Mesodermal cell (in vitro differentiated cells): ENCODE data around the gene COL4A3.
A peak's percentile ranks its signal among the peaks of the same experiment; 100 is the strongest.

Source experiments
- H3K27ac ChIP-seq: 2 replicates; pipeline ENCODE4 v1.7.0; 2013; ENCODE audit warnings: mild to moderate bottlenecking, low read depth, low read length, moderate library complexity; ENCODE audit not compliant: severe bottlenecking
- H3K36me3 ChIP-seq: 2 replicates; pipeline ENCODE4 v1.7.1; 2013; ENCODE audit warnings: mild to moderate bottlenecking, low read length, moderate library complexity; ENCODE audit not compliant: control insufficient read depth, insufficient read depth
- H3K4me1 ChIP-seq: one replicate; pipeline ENCODE4 v1.7.1; 2013; ENCODE audit warnings: mild to moderate bottlenecking, low read length; ENCODE audit not compliant: insufficient read depth, control insufficient read depth, poor library complexity, severe bottlenecking
- H3K4me3 ChIP-seq: 2 replicates; pipeline ENCODE4 v1.7.0; 2013; ENCODE audit warnings: low read length, control low read depth, mild to moderate bottlenecking; ENCODE audit not compliant: insufficient read depth, poor library complexity, severe bottlenecking; ENCODE audit errors: extremely low read depth
- H3K9me3 ChIP-seq: 2 replicates; pipeline ENCODE4 v1.7.1; 2013; ENCODE audit warnings: mild to moderate bottlenecking, low read length, moderate library complexity; ENCODE audit not compliant: control insufficient read depth
- WGBS, 2 experiments: methylation state at CpG; one replicate each; pipeline ENCODE4 v1.1.5; 2013; ENCODE audit warnings: missing lambda C conversion rate in 2 of 2; ENCODE audit not compliant: insufficient coverage in 2 of 2; 5-methylcytosine and 5-hydroxymethylcytosine counted together

COL4A3 gene

DNA sequence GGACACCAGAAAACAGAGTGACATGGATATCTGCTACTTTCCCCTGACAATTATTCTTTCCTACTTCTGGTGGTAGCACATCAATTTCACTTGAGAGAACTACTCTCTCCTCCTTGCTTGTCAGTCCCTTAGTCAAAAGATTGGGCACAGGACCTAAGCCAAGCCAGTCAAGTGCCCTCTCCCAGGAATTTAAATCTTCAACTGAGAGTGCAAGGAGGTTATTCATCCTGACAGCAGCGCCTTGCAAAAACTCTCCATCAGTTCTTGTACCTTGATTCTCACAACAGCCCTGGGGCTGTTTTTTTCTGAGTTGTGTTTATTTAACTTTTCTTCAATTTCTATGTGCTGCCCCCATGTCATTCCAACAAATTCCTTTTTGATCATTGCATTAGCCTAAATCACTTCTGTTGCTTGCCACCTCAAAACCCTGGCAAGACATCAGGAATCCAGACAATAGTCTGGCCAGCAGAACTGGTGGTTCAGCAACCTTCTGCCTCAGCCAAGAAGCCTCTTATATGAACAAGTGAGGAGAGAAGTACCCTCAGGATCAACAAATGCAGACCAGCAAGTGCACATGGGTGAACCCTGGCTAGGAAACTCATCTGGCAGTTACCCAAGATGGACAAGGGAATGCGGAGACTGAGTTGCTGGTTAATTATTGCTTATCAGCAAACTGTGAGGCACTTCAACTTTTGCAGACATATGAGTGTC lies 19.4 kb downstream of the COL4A3 start:
- 86 to 92% methylated on average over 1 to 2 of the region's 2 CpGs for WGBS, 2 experiments
- no peak overlapping the region for H3K27ac ChIP-seq
- H3K9me3 ChIP-seq = no peaks in the 10 kb centered on the region
- peaks cover 10% of the 10 kb centered on the region for H3K4me1 ChIP-seq
- no peaks in the 10 kb centered on the region for H3K36me3 ChIP-seq
- H3K4me3 ChIP-seq = no peak overlapping the region

DNA sequence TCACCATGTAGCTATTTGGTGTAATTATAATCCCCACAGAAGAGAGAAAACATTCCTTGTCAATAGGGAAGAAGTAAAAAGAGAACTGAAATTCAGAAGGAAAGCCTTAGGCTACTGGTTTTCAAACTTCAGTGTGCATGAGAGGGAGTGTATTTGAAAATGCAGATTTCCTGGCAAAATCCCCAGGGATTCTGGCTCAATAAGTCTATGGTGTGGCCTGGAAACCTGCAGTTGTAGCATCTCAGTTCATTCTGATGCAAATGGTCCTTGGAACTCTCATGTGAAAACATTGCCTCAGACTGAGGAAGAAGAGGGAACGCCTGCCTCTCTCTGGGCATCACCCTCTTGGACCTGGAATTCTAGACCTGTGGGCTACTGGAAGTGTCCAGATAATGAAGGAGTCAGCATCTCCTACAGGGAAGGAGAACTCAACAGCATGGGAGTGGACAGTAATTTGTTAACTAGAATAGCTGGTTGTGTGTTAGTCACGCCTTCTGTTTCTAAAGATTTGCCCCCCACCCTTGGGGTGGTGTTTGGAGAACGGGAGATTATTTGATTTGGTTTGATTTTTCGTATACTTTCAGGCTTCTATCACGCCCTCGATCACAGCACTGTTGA lies 21.3 kb downstream of the COL4A3 start:
- H3K4me3 ChIP-seq = no peak overlapping the region
- 90% methylated on average over 6 of the region's 6 CpGs; no CpG with 5 or more reads in 1 of the 2 experiments for WGBS, 2 experiments
- H3K36me3 ChIP-seq = no peaks in the 10 kb centered on the region
- no peak overlapping the region for H3K27ac ChIP-seq
- peaks cover 17% of the 10 kb centered on the region for H3K4me1 ChIP-seq
- no peaks in the 10 kb centered on the region for H3K9me3 ChIP-seq

DNA sequence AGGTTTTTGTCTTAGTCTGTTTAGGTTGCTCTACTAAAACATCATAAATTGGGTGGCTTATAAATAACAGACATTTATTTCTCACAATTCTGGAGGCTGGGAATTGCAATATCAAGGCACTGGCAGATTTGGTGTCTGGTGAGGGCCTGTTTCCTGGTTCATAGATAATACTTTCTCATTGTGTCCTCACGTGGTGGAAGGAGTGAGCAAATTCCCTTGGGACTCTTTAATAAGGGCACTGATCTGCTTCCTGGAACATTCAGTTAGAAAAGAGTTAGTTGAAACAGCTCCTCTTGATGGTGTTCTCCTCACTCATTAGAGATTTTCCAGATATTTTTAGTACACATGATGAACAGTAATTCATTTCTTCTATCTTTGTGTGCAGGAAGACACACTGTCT lies 22.3 kb downstream of the COL4A3 start:
- WGBS, 2 experiments = 78% methylated on average over 1 of the region's 1 CpG; no CpG with 5 or more reads in 1 of the 2 experiments

DNA sequence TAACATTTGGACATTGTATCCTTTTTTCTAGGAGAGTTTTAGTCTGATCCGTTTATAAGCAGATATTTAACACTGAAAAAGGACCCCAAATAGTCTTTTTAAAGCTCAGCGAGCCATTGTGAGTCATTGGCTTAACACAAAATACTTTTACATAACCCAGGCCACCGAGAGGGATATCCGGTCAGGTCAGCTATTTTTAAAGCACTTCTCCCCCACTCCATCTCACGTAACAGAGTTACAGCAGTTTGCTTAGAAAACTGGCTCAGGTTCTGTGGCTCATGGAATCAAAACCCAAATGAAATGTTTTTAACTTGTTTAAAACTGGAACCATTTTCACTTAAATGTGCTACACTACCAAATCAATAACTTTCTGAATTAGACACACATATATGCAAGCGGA lies 23.9 kb downstream of the COL4A3 start:
- H3K9me3 ChIP-seq = no peaks in the 10 kb centered on the region
- H3K4me3 ChIP-seq = no peak overlapping the region
- H3K4me1 ChIP-seq = peaks cover 17% of the 10 kb centered on the region
- WGBS, 2 experiments = 28 to 29% methylated on average over 4 of the region's 6 CpGs
- peak overlapping the region; percentile 19 for H3K27ac ChIP-seq
- no peaks in the 10 kb centered on the region for H3K36me3 ChIP-seq

More for the DNA sequence above, 22.3 kb downstream of the COL4A3 start:
- no peaks in the 10 kb centered on the region for H3K9me3 ChIP-seq
- H3K4me1 ChIP-seq = peaks cover 17% of the 10 kb centered on the region
- H3K4me3 ChIP-seq = no peak overlapping the region
- no peak overlapping the region for H3K27ac ChIP-seq
- H3K36me3 ChIP-seq = no peaks in the 10 kb centered on the region

DNA sequence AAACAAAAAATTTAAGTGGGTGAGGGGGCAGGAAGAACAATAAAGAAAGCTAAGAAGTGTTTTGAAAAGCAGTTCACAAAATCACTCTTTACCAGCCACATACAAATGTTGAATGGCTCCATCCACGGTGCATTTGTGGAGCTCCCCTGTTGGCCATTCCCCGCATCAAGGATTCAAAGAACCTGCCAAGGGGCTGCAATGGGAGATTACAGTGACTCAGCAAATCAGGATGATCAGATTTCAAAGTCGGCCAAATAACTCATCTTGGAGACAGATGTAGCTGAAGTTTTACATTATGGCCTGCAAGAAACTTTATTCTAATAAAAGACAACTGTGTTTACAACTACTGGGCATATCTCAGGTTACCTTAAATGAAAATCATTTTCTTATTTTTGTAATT lies 26.9 kb downstream of the COL4A3 start:
- no peak overlapping the region for H3K27ac ChIP-seq
- peaks cover 17% of the 10 kb centered on the region for H3K4me1 ChIP-seq
- no peak overlapping the region for H3K4me3 ChIP-seq
- H3K9me3 ChIP-seq = no peaks in the 10 kb centered on the region
- no peaks in the 10 kb centered on the region for H3K36me3 ChIP-seq
- WGBS, 2 experiments = 57 to 70% methylated on average over 2 to 3 of the region's 3 CpGs

DNA sequence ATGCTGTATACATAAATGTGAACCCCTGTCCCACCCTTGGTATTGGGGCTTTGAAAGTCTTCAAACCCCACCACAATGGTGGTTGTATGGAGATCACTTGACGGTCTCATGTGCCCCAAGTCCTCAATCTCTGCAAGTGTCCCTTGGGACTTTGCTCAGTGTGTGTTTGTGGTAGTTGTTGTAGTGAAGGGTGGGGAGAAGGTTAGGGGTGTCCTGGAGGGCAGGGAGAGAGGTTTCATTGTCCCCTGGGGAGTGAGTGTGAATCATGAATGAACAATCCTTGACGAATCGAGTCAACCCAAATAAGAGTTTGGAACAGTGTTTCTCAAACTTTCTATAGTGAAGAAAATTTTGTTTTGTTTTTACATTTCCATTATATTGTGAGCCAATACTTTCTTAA lies 28.1 kb downstream of the COL4A3 start:
- 100% methylated on average over 1 of the region's 3 CpGs; no CpG with 5 or more reads in 1 of the 2 experiments for WGBS, 2 experiments
- Histone ChIP-seq H3K4me1 (peaks cover 14% of the 10 kb centered on the region), H3K27ac (no peak overlapping the region), H3K4me3 (no peak overlapping the region), H3K9me3 (no peaks in the 10 kb centered on the region), H3K36me3 (no peaks in the 10 kb centered on the region)

DNA sequence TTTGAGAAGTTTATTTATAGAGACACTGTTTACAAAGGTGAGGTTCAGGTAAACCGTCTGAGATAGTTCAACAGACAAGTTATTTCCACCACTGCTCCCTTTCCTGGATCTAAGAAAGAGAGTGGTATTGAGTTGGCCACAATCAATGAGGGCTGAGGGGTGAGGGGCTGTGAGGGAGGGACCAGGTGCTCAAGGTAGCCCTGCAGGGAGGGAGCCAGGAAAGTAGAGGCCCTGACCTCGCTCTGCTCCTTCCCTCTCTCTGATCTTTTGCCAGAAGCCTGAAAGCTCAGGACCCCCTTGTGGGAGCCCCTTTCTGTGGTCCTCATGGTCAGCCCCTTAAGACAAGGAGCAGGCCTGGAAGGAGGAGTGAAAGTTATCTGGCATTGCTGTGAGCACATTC lies 29.8 kb downstream of the COL4A3 start:
- no peak overlapping the region for H3K4me3 ChIP-seq
- no peaks in the 10 kb centered on the region for H3K9me3 ChIP-seq
- WGBS, 2 experiments = 70% methylated on average over 1 of the region's 2 CpGs; no CpG with 5 or more reads in 1 of the 2 experiments
- peaks cover 2% of the 10 kb centered on the region for H3K4me1 ChIP-seq
- no peaks in the 10 kb centered on the region for H3K36me3 ChIP-seq
- no peak overlapping the region for H3K27ac ChIP-seq

DNA sequence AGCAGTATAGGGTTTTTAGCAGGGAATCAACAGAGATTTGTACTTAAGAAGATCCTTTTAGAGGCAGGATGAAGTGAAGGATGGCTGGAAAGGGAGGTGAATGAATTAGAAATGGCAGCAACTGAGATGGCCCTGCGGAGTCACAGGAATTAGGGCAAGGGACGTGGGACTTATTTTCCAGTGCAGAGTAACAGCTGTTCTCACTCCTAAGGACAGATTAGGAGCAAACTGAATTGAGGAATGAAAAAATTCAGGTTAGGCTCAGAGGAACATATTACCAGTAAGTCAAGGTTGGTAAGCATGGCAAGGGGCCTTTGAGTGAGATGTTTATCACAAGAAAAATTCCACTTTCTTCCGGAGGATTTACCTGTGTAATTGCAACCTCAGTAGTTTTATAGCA lies 34.4 kb downstream of the COL4A3 start:
- WGBS, 2 experiments = 88 to 100% methylated on average over 2 of the region's 3 CpGs
- Histone ChIP-seq H3K36me3 (no peaks in the 10 kb centered on the region), H3K4me3 (no peak overlapping the region), H3K9me3 (no peaks in the 10 kb centered on the region), H3K4me1 (no peaks in the 10 kb centered on the region), H3K27ac (no peak overlapping the region)

DNA sequence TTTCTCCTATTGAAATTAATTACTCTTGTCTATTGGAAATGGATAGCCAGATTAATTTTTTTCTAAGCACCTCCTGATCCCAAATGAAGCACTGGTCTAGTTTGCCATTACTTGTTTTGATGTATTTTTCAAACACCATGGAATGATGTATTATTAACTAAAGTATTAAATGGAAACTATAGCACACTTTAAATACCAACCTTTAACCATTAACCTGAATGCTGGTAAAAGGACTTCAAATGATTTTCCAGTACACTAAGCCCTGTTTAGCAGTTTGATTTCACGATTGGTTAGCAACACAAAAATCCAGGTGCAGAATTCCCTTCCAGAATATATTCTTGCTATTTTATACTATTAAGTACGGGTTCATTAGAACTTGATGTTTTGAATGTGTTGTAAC lies 37.3 kb downstream of the COL4A3 start:
- WGBS, 2 experiments = no CpG with 5 or more reads among the region's 2 CpGs
- Histone ChIP-seq H3K4me3 (no peak overlapping the region), H3K9me3 (no peaks in the 10 kb centered on the region)

DNA sequence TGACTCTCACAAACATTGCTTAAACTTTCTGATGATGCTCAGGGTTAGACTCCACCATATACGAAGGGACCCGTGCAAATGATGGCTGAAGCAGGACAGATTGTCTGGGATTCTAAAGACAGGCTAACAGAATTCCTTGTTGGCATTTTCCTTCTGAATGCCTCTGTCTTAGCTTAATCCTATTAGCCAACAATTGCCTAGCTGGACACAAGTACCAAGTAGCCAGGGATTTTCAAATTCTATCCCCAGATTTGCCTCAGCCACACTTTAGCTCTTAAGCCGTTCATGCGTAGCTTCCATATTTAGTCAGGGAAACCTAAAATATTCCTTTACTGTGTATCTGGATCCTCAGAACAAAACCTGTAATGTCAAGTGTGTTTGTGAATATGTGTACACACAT lies 40.0 kb downstream of the COL4A3 start:
- H3K36me3 ChIP-seq = no peaks in the 10 kb centered on the region
- no peaks in the 10 kb centered on the region for H3K9me3 ChIP-seq
- H3K27ac ChIP-seq = no peak overlapping the region
- 97 to 100% methylated on average over 2 of the region's 4 CpGs for WGBS, 2 experiments
- no peak overlapping the region for H3K4me3 ChIP-seq
- no peaks in the 10 kb centered on the region for H3K4me1 ChIP-seq

More for the DNA sequence above, 37.3 kb downstream of the COL4A3 start:
- Histone ChIP-seq H3K36me3 (no peaks in the 10 kb centered on the region), H3K27ac (no peak overlapping the region), H3K4me1 (no peaks in the 10 kb centered on the region)

DNA sequence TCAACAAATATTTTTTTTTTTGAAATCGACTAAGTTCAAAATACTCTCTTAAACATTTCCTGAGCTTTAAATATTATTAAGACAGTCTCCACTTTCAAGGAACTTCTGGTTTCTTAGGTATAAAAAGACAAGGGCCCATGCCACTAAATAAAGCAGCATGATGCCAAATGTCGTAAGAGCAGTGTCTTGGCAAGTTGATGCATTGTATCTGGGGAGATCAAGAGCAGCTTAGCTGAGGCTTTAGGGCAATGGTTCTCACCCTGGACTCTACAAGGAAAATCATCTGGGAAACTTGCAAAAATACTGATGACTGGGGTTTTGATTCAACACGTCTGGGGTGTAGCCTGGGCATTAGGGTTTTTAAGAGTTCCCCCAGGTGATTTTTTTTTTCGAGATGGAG lies 41.3 kb downstream of the COL4A3 start:
- no peaks in the 10 kb centered on the region for H3K4me1 ChIP-seq
- 87 to 88% methylated on average over 3 of the region's 4 CpGs for WGBS, 2 experiments
- no peaks in the 10 kb centered on the region for H3K9me3 ChIP-seq
- no peak overlapping the region for H3K4me3 ChIP-seq
- H3K36me3 ChIP-seq = no peaks in the 10 kb centered on the region
- no peak overlapping the region for H3K27ac ChIP-seq
